Measurements from ENCODE around the gene CHST12. TPM values are rescaled to one million over a fixed set of nuclear protein-coding genes. Genes with fewer than 3 reads are reported as not detected.

Gene CHST12
- total RNA-seq, 1 donor from 2014 or later: 29.2 TPM

- ATAC-seq (no peak), DNase-seq (no peak)
- Histone ChIP-seq H3K27ac (no peak overlapping the region), H3K9me3 (no peaks in the 10 kb centered on the region), H3K27me3 (ENCODE audit: low read depth) (peaks cover 30% of the 10 kb centered on the region), H3K36me3 (no peaks in the 10 kb centered on the region), H3K4me1 (peaks cover 21% of the 10 kb centered on the region), H3K4me3 (no peak overlapping the region)
- no peak for TF ChIP-seq CTCF (IDR thresholded peaks at IDR 0.05)
- intact Hi-C loops (cut with DNase I): no loop called here
Measured at GRCh38 chr7:2495418-2496299, 92.2 kb downstream of the CHST12 start.

- ATAC-seq: no peak
- Histone ChIP-seq H3K4me1 (peaks cover 21% of the 10 kb centered on the region), H3K4me3 (no peak overlapping the region), H3K27ac (no peak overlapping the region), H3K36me3 (no peaks in the 10 kb centered on the region), H3K9me3 (no peaks in the 10 kb centered on the region), H3K27me3 (ENCODE audit: low read depth) (peaks cover 30% of the 10 kb centered on the region)
- DNase-seq: no peak
- intact Hi-C loops (cut with DNase I): no loop called here
- no peak for TF ChIP-seq CTCF (IDR thresholded peaks at IDR 0.05)
Measured at GRCh38 chr7:2496375-2496774, 93.0 kb downstream of the CHST12 start.

GRCh38 chr7:2497065-2497464, 93.7 kb downstream of the CHST12 start:
- H3K27me3 ChIP-seq (ENCODE audit: low read depth): peaks cover 30% of the 10 kb centered on the region
- no peak for TF ChIP-seq CTCF (IDR thresholded peaks at IDR 0.05)

GRCh38 chr7:2497500-2498336, 94.3 kb downstream of the CHST12 start:
- H3K27me3 ChIP-seq (ENCODE audit: low read depth): peaks cover 30% of the 10 kb centered on the region
- no peak overlapping the region for H3K27ac ChIP-seq
- no peak for TF ChIP-seq CTCF (IDR thresholded peaks at IDR 0.05)
- intact Hi-C loops (cut with DNase I): no loop called here
- DNase-seq (no peak), ATAC-seq (no peak)
- no peak overlapping the region for H3K4me3 ChIP-seq
- H3K4me1 ChIP-seq: peaks cover 20% of the 10 kb centered on the region
- no peaks in the 10 kb centered on the region for H3K9me3 ChIP-seq
- no peaks in the 10 kb centered on the region for H3K36me3 ChIP-seq

More at GRCh38 chr7:2497065-2497464, 93.7 kb downstream of the CHST12 start:
- intact Hi-C loops (cut with DNase I): no loop called here
- no peak for ATAC-seq
- Histone ChIP-seq H3K9me3 (no peaks in the 10 kb centered on the region), H3K4me1 (peaks cover 21% of the 10 kb centered on the region), H3K4me3 (no peak overlapping the region), H3K36me3 (no peaks in the 10 kb centered on the region), H3K27ac (no peak overlapping the region)
- DNase-seq: no peak

Other genes starting within 250 kb of the CHST12 start
- 44.5 TPM for gene MAD1L1, start 170.7 kb upstream of the CHST12 start, total RNA-seq
- gene MRM2, start 161.4 kb upstream of the CHST12 start, total RNA-seq: 22.6 TPM
- gene NUDT1, start 161.4 kb upstream of the CHST12 start, total RNA-seq: 10.2 TPM
- 43.1 TPM for gene SNX8, start 89.2 kb upstream of the CHST12 start, total RNA-seq
- 89.5 TPM for gene EIF3B, start 48.8 kb upstream of the CHST12 start, total RNA-seq
- gene GRIFIN, start 72.8 kb downstream of the CHST12 start, total RNA-seq: not detected
- 42.6 TPM for gene LFNG, start 116.2 kb downstream of the CHST12 start, total RNA-seq
- gene BRAT1, start 151.9 kb downstream of the CHST12 start, total RNA-seq: 24.4 TPM
- 32.0 TPM for gene IQCE, start 155.4 kb downstream of the CHST12 start, total RNA-seq
- gene TTYH3, start 228.4 kb downstream of the CHST12 start, total RNA-seq: 51.7 TPM